ENCODE data around the gene PWWP2B.
A peak's percentile ranks its signal among the peaks of the same experiment; 100 is the strongest.
"Not testable (repeated sequence)": the region's sequence is repeated elsewhere in the genome, so short reads cannot be mapped to it uniquely, and the experiment has no call there.

The PWWP2B gene

DNA sequence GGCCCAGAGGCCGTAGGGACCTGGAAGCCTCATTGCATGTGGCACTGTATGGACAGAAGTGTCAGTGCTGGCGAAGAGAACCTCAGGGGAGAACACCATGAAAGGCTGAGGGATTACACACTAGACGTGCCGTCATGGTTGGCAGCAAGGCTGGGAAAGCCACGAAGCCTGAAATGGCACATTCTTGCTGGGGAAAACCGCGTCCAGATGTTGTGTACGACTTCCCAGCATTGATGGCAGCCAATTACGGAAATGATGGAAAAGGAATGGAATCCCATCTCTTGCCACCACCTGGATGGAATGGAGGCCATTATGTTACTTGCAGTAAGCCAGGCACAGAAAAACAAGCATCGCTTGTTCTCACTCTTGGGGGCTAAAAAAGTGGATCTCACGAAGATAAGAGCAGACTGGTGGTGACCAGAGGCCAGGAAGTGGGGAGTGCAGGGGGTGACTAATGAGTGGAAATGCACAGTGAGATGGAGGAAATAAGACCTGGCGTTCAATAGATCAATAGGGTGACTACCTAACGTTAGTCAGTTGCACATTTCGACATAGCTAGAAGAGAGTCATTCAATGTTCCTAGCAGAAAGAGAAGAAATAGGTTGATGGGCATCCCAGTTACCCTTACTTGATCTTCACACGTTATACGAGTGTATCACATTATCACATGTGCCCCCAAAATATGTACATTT lies 14.6 kb upstream of the PWWP2B start:
- no peak for DNase-seq

DNA sequence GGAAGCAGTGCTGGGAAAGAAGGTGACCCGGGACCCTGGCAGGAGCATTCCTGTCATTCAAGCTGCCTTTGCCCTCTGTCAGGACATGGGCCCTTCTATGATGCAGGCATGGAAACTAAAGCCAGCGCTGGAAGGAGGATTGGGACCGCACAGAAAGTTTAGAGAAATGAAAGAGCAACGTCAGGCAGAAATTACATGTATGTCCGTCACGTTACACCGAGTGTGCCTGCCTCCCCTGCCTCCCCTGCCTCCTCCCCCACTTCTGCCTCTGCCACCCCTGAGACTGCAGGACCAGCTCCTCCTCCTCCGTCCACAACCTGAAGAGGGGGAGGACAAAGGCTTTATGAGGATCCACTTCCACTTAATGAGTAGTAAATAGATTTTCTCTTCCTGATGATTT lies 13.9 kb upstream of the PWWP2B start:
- no peak for DNase-seq

- no peak for DNase-seq
These were observed 13.2 kb upstream of the PWWP2B start for GRCh38 chr10:132383751-132384196.

DNA sequence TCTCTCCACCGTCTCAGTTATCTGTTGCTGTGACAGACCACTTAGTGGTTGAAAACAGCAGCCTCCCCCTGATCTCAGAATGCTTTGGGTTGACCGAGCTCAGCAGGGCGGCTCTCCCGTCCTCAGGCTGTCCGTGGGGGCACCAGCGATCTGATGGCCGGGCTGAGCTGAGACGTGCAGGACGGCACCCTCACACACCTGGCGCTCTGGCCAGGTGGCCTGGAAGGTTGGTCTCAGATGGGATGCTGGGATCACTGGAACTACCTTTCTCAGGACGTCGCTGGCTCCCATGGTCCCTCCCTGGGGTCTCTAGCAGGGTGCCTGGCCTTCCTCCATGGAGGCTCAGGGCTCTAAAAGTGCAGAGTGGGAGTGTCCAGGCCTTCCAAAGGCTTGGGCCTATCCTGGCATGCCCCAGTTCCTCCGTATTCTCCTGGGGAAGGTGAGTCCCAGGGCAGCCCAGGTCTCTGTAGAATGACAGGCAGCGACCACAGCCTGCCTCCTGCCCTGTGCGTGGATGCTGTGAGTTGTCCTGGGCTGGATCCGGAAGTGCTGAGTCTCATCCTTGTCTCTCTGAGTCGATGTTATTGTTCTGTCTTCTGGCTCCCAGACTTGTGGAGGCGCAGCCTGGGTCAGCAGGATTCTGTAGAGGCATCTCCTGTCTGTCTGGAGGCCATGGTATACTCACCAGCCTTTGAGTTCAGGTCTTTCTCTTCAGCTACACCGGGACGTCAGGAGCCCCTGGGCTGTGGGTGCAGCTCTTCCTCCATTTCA lies 12.2 kb upstream of the PWWP2B start:
- DNase-seq, result no peak

GRCh38 chr10:132385389-132385667 lies 11.7 kb upstream of the PWWP2B start:
- no peak for DNase-seq

DNA sequence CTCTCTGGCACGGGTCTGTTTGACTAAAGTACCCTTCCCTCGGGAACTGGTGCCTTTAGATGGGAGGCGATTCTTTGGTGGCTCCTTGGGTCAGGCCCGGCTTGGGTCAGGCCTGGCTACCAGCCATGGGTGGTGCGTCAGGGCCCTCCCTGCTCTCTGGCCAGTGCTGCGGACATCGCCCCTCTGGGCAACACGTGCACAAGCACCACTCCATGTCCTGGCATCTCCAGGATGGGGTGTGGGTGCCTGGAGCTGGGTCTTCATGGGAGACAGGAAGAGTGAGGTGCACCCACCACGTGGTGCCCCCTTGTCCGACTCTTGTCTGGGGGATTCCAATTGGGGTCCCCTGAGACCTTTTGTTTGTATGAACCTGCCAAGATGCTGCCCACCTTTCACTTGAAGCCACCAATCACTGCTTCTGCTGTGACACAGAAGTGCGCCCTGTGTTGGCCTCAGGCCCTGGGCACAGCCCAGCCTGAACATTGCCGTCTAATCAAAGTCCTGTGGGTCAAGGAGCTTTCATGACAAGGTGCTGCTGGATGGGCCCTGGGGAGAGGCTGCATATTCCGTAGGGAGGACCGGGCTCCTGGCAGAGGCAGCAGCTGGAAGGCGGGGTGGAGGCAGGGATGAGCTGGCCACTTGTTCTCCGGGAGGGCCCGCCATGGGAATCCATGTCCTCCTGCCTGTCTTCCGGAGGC lies 11.1 kb upstream of the PWWP2B start:
- no peak for DNase-seq

DNA sequence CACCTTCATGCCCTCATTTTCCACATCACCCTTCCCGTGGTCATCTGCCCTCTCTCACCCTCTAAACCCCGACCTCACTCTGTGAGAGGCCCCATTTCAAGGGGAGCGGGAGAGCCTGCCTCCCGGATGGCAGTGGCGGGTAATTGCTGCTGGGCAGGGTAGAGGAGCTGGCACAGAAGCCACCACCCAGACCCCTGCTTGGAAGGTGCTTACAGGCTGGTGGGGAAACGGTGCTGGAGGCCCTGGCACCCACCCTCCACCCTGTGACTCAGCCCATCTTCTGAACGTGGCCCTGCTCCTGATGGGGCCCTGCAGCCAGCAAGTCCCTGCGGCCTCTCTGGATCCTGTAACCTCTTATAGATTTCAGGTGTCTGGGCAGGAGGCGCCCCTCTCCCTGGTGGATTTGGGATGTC lies 10.6 kb upstream of the PWWP2B start:
- no peak for DNase-seq

DNA sequence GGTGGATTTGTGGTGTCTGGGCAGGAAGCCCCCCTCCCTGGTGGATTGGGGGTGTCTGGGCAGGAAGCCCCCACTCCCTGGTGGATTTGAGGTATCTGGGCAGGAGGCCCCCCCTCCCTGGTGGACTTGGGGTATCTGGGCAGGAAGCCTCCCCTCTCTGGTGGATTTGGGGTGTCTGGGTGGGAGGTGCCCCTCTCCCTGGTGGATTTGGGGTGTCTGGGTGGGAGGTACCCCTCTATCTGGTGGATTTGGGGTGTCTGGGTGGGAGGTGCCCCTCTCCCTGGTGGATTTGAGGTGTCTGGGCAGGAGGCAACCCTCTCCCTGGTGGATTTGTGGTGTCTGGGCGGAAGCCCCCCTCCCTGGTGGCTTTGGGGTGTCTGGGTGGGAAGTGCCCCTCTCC lies 10.1 kb upstream of the PWWP2B start:
- DNase-seq, result not testable (repeated sequence)

- DNase-seq, result peak; percentile 67
These were observed 9.2 kb upstream of the PWWP2B start for GRCh38 chr10:132387764-132388210.

DNA sequence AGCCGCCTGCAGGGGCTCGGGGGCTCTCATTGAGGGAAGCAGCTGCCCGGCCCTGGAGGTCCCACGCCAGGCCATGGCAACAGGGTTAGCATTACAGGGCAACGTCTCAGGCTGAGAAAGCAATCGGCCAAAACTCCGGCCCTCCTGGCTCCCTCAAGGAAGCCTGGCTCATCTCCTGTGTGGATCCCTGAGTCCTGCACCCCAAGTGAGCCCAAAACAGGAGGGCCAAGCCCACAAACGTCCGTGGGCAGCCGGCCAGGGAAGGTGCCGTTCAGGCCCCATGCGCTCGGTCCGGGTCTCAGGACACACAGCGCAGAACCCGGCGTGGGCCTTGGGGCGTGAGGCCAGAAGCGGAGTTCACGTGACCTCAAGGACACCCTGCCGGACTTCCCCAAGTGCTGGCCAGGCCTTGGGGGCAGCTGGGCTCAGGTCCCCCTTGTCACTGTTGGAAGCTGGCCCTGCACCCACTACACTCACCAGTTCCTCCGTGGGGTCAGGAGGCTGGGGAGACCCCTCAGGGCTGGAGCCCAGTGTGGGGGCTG lies 8.0 kb upstream of the PWWP2B start:
- DNase-seq, result peak; percentile 3

GRCh38 chr10:132389433-132390169 lies 7.4 kb upstream of the PWWP2B start:
- DNase-seq, result peak; percentile 50

- no peak for DNase-seq
These were observed 6.7 kb upstream of the PWWP2B start for GRCh38 chr10:132390170-132390920.

DNA sequence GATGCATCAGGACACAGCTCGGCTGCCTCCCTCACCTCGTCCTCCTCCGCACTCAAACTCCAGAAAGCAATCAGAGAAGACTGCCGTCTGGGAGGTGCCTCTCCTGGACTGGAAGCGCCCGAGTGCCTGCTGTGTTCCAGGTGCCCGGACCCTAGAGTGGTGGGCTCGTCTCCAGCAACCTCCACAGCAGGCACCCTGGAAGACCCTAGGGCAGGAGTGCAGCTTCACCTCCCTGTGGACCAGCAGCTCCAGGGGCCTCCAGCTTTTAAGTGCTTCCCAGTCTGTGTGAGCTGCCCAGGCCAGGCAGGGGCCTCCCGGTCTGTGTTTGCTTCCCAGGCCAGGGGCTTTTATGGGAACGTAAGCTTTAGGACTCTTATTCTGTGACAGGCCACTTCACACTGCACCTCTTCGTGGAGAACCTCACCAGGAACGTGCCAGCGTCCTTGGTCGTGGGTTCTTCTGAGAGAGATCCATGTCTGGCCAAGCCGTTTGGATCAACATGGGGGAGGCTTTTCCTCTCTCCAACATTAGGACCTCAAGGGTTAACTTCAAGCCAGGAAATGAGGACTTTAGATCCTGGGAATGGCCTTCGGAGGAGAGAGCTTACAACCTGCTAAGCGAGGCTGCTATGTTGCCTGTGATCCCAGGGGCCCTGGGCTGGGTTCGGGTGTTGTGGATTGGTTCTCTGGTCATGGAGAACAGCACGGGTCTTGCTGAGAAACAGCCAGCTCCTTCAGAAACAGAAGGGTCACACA lies 5.9 kb upstream of the PWWP2B start:
- no peak for DNase-seq

DNA sequence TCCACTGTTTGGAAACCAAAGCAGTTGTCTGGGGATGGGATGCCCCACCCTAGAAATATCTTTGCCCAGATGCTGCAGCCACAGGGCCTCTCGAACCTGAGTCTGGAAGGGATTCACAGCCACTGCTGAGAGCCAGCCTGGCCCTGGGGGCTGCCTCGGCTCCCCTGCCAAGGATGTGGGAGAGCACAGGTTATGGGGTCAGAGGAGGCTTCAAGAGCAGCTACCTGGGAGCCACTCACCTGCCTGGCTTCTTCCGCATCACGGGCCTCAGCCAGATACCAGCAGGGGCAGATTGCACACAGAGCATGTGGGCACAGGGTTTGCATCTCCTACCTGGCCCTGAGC lies 5.4 kb upstream of the PWWP2B start:
- DNase-seq, result no peak

DNA sequence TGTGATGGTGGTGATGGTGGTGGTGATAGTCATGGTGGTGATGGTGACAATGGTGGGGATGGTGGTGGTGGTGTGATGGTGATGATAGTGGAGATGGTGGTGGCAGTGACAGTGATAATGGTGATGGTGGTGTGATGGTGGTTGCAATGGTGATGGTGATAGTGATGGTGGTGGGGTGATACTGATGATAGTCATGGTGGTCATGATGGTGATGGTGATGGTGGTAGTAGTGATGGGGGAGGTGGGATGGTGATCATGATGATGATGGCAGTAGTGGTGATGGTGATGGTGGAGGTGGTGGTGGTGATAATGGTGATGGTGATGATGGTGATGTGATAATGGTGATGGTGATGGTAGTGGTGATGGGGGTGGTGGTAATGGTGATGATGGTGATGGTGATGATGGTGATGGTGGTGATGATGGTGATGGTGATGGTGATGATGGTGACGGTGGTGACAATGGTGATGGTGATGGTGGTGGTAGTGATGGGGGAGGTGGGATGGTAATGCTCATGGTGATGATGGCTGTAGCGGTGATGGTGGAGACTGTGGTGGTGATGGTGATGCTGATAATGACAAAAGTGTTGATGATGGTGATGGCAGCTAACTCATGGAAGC lies 4.7 kb upstream of the PWWP2B start:
- DNase-seq, result no peak

DNA sequence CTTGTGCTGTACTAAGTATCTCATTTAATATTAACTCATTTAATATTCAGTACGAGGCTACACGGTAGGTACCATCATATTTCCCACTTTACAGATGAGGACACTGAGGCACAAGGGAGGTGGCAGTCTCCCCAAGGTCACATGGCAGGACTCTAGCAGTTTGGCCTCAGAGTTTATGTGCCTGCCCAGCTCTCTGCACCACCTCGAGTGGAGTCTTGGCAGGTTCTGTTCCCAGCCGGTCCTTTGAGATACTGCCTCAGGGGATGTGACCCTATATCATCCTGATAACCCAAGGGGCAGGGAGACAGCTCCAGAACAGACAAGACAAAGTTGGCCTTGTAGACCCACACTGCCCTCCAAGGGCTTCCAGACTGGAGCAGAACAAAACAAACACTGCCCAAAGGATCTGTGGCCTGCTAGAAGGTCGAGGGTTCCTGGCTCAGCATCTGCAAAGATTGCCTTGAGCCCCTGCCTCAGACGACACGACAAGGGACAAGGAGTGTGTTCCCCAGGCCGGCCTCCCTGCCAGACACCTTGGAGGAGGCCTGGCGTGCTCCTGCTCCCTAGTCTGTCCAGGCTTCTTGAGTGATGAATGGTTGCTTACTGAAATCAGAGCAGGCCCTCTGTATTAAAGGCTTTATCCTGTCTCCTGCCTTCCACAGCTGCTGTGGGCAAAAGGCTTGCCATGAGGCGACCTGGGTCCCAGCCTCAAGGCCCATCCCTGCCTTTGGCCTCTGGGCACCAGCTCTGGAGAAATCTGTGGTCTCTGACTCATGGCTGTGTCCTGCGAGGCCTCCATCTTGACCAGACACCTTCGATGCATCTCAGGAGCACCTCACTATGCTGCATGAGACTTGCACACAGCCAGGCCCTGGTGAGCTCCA lies 3.9 kb upstream of the PWWP2B start:
- no peak for DNase-seq

- DNase-seq, result no peak
These were observed 3.3 kb upstream of the PWWP2B start for GRCh38 chr10:132393695-132394181.

DNA sequence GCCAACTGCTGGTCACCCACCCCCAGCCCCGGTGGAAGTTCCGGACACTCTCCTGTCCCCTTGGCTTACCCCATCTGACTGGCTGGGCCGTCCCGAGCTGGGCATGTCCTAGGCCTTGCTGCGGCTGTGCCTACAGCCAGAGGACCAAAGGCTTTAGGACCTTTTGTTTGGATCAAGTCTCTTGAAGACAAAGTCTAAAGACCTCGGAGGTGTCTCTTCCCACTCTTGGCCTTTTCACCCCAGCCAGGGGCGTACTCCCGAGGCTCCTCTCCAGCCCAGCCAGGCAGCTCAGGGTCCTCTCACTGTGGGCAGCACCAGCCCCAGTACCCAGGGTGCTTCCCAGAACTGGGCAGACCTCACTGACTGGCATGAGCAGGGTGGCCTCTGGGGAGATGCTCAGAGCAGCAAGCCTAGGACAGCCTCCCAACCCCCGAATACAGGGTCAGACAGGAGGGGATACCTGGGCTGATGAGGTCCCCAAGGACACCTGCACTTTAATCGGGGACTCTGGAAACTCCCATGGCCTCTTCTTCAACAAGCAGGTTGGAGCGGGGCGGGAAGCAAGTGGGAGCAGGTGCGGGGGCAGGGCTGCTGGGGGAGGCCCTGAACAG lies 2.7 kb upstream of the PWWP2B start:
- peak; percentile 30 for DNase-seq

- DNase-seq, result no peak
These were observed 1.9 kb upstream of the PWWP2B start for GRCh38 chr10:132394936-132395703.
